ENCODE measurements around the gene MANSC4. TPM values are rescaled to one million over a fixed set of nuclear protein-coding genes. Genes with fewer than 3 reads are reported as not detected.

MANSC4 gene
- total and polyA plus RNA-seq, 2 experiments from 2014 or later, result not detected

DNA sequence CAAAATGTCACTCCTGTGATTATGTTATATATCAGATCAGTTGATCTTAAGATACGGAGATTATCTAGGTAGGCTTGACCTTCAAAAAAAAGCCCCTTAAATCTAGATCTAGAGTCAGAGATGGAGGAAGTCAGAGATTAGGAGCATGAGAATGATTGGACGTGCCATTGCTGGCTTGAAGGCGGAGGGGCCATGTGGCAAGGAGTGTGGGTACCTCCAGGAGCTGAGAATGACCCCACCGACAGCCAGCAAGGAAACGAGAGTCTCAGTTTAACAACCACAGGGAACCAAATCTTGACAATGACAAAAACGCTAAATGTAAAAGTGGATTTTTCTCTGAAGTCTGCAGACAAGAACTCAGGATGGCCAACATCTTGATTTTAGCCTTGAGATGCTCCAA is 32.5 kb upstream of the MANSC4 start:
- TF ChIP-seq, protein P1, sequence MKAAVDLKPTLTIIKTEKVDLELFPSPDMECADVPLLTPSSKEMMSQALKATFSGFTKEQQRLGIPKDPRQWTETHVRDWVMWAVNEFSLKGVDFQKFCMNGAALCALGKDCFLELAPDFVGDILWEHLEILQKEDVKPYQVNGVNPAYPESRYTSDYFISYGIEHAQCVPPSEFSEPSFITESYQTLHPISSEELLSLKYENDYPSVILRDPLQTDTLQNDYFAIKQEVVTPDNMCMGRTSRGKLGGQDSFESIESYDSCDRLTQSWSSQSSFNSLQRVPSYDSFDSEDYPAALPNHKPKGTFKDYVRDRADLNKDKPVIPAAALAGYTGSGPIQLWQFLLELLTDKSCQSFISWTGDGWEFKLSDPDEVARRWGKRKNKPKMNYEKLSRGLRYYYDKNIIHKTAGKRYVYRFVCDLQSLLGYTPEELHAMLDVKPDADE (IDR thresholded peaks at IDR 0.05), result no peak
- TF ChIP-seq EZH2 (IDR thresholded peaks at IDR 0.05; ENCODE audit: low read depth, unreplicated experiment) (no peak), ZNF331 (CRISPR knock-in tag; IDR thresholded peaks at IDR 0.05; ENCODE audit: low read depth) (no peak)
- TF ChIP-seq, protein P2, sequence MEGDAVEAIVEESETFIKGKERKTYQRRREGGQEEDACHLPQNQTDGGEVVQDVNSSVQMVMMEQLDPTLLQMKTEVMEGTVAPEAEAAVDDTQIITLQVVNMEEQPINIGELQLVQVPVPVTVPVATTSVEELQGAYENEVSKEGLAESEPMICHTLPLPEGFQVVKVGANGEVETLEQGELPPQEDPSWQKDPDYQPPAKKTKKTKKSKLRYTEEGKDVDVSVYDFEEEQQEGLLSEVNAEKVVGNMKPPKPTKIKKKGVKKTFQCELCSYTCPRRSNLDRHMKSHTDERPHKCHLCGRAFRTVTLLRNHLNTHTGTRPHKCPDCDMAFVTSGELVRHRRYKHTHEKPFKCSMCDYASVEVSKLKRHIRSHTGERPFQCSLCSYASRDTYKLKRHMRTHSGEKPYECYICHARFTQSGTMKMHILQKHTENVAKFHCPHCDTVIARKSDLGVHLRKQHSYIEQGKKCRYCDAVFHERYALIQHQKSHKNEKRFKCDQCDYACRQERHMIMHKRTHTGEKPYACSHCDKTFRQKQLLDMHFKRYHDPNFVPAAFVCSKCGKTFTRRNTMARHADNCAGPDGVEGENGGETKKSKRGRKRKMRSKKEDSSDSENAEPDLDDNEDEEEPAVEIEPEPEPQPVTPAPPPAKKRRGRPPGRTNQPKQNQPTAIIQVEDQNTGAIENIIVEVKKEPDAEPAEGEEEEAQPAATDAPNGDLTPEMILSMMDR (conservative IDR thresholded peaks at IDR 0.05; ENCODE audit: low read depth in 2 of 2), result no peak
- no peak for ATAC-seq
- Histone ChIP-seq H3K27me3 (ENCODE audit: insufficient read depth) (no peaks in the 10 kb centered on the region), H3K4me2 (no peak overlapping the region), H3K4me1 (ENCODE audit: insufficient read depth) (no peaks in the 10 kb centered on the region), H3K79me2 (replicated peaks; ENCODE audit: insufficient read depth) (no peaks in the 10 kb centered on the region), H4K20me1 (replicated peaks; ENCODE audit: insufficient read depth) (no peaks in the 10 kb centered on the region), H3K36me3 (ENCODE audit: insufficient read depth) (no peaks in the 10 kb centered on the region), H3K4me3 (no peak overlapping the region), H3F3A (replicated peaks; ENCODE audit: low read depth) (no peaks in the 10 kb centered on the region), H3K27ac (ENCODE audit: low read depth) (no peak overlapping the region), H3K9me2 (ENCODE audit: insufficient read depth) (no peaks in the 10 kb centered on the region), H2AFZ (no peak overlapping the region)
- no peak overlapping the region for H3K27ac Mint-ChIP-seq
- H3K36me3 Mint-ChIP-seq (ENCODE audit: low read depth), result no peaks in the 10 kb centered on the region; the same call in 2 of the 3 replicates
- peaks cover 2% of the 10 kb centered on the region for H3K27me3 Mint-ChIP-seq (ENCODE audit: insufficient read depth, low read depth, poor library complexity)
- no peak overlapping the region for H3K4me3 Mint-ChIP-seq
- DNase-seq (ENCODE audit: low spot score), result no peak
- no peaks in the 10 kb centered on the region for H3K9me3 Mint-ChIP-seq
- H3K4me1 Mint-ChIP-seq, result no peaks in the 10 kb centered on the region; the same call in 1 of the 3 replicates

DNA sequence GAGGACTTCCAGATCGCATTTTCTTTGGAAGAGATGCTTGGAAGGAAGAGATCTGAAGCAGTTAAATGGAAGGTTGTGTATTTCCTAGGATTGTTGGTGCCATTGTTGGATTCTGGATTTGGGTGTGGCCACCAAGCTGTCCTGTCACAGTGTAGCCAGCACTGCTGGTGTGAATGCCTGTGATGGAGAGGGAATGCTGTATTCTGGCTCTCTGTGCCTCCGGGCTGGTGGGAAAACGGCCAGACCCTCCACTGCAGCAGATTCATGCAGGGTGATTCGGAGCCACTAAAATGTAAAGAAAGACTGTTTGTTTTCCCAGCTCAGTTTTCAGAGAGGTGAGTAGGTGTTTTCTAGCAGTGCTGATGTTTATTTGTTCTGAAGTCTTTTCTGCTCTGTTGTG is 30.7 kb upstream of the MANSC4 start:
- no peaks in the 10 kb centered on the region for H3K4me1 ChIP-seq (ENCODE audit: insufficient read depth)
- H3K4me1 Mint-ChIP-seq, result peaks cover 5% of the 10 kb centered on the region; the same call in 2 of the 3 replicates
- no peak overlapping the region for H3K4me3 ChIP-seq
- ATAC-seq, result no peak
- H3K27ac ChIP-seq (ENCODE audit: low read depth), result no peak overlapping the region
- H3F3A ChIP-seq (replicated peaks; ENCODE audit: low read depth), result no peaks in the 10 kb centered on the region
- no peaks in the 10 kb centered on the region for H3K27me3 ChIP-seq (ENCODE audit: insufficient read depth)
- H3K79me2 ChIP-seq (replicated peaks; ENCODE audit: insufficient read depth), result no peaks in the 10 kb centered on the region
- no peaks in the 10 kb centered on the region for H4K20me1 ChIP-seq (replicated peaks; ENCODE audit: insufficient read depth)
- peak overlapping the region; percentile 66; the same call in 1 of the 2 replicates for H2AFZ ChIP-seq
- H3K4me2 ChIP-seq, result no peak overlapping the region
- no peaks in the 10 kb centered on the region for H3K9me3 Mint-ChIP-seq
- H3K27me3 Mint-ChIP-seq (ENCODE audit: insufficient read depth, low read depth, poor library complexity), result peaks cover 2% of the 10 kb centered on the region
- no peaks in the 10 kb centered on the region for H3K9me2 ChIP-seq (ENCODE audit: insufficient read depth)
- TF ChIP-seq ZNF114 (CRISPR knock-in tag; IDR thresholded peaks at IDR 0.05), result no peak
- no peak for TF ChIP-seq EZH2 (IDR thresholded peaks at IDR 0.05; ENCODE audit: low read depth, unreplicated experiment)
- TF ChIP-seq, protein P3, sequence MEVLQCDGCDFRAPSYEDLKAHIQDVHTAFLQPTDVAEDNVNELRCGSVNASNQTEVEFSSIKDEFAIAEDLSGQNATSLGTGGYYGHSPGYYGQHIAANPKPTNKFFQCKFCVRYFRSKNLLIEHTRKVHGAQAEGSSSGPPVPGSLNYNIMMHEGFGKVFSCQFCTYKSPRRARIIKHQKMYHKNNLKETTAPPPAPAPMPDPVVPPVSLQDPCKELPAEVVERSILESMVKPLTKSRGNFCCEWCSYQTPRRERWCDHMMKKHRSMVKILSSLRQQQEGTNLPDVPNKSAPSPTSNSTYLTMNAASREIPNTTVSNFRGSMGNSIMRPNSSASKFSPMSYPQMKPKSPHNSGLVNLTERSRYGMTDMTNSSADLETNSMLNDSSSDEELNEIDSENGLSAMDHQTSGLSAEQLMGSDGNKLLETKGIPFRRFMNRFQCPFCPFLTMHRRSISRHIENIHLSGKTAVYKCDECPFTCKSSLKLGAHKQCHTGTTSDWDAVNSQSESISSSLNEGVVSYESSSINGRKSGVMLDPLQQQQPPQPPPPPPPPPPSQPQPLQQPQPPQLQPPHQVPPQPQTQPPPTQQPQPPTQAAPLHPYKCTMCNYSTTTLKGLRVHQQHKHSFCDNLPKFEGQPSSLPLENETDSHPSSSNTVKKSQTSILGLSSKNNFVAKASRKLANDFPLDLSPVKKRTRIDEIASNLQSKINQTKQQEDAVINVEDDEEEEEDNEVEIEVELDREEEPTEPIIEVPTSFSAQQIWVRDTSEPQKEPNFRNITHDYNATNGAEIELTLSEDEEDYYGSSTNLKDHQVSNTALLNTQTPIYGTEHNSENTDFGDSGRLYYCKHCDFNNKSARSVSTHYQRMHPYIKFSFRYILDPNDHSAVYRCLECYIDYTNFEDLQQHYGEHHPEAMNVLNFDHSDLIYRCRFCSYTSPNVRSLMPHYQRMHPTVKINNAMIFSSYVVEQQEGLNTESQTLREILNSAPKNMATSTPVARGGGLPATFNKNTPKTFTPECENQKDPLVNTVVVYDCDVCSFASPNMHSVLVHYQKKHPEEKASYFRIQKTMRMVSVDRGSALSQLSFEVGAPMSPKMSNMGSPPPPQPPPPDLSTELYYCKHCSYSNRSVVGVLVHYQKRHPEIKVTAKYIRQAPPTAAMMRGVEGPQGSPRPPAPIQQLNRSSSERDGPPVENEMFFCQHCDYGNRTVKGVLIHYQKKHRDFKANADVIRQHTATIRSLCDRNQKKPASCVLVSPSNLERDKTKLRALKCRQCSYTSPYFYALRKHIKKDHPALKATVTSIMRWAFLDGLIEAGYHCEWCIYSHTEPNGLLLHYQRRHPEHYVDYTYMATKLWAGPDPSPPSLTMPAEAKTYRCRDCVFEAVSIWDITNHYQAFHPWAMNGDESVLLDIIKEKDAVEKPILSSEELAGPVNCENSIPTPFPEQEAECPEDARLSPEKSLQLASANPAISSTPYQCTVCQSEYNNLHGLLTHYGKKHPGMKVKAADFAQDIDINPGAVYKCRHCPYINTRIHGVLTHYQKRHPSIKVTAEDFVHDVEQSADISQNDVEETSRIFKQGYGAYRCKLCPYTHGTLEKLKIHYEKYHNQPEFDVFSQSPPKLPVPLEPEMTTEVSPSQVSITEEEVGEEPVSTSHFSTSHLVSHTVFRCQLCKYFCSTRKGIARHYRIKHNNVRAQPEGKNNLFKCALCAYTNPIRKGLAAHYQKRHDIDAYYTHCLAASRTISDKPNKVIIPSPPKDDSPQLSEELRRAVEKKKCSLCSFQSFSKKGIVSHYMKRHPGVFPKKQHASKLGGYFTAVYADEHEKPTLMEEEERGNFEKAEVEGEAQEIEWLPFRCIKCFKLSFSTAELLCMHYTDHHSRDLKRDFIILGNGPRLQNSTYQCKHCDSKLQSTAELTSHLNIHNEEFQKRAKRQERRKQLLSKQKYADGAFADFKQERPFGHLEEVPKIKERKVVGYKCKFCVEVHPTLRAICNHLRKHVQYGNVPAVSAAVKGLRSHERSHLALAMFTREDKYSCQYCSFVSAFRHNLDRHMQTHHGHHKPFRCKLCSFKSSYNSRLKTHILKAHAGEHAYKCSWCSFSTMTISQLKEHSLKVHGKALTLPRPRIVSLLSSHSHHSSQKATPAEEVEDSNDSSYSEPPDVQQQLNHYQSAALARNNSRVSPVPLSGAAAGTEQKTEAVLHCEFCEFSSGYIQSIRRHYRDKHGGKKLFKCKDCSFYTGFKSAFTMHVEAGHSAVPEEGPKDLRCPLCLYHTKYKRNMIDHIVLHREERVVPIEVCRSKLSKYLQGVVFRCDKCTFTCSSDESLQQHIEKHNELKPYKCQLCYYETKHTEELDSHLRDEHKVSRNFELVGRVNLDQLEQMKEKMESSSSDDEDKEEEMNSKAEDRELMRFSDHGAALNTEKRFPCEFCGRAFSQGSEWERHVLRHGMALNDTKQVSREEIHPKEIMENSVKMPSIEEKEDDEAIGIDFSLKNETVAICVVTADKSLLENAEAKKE (CRISPR knock-in tag; IDR thresholded peaks at IDR 0.05), result no peak
- TF ChIP-seq ZNF331 (CRISPR knock-in tag; IDR thresholded peaks at IDR 0.05; ENCODE audit: low read depth), result no peak
- TF ChIP-seq CREB1 (CRISPR knock-in tag; IDR thresholded peaks at IDR 0.05; ENCODE audit: low read depth), result no peak
- no peak for TF ChIP-seq STAT1 (IDR thresholded peaks at IDR 0.05; ENCODE audit: unreplicated experiment)
- TF ChIP-seq, protein P4, sequence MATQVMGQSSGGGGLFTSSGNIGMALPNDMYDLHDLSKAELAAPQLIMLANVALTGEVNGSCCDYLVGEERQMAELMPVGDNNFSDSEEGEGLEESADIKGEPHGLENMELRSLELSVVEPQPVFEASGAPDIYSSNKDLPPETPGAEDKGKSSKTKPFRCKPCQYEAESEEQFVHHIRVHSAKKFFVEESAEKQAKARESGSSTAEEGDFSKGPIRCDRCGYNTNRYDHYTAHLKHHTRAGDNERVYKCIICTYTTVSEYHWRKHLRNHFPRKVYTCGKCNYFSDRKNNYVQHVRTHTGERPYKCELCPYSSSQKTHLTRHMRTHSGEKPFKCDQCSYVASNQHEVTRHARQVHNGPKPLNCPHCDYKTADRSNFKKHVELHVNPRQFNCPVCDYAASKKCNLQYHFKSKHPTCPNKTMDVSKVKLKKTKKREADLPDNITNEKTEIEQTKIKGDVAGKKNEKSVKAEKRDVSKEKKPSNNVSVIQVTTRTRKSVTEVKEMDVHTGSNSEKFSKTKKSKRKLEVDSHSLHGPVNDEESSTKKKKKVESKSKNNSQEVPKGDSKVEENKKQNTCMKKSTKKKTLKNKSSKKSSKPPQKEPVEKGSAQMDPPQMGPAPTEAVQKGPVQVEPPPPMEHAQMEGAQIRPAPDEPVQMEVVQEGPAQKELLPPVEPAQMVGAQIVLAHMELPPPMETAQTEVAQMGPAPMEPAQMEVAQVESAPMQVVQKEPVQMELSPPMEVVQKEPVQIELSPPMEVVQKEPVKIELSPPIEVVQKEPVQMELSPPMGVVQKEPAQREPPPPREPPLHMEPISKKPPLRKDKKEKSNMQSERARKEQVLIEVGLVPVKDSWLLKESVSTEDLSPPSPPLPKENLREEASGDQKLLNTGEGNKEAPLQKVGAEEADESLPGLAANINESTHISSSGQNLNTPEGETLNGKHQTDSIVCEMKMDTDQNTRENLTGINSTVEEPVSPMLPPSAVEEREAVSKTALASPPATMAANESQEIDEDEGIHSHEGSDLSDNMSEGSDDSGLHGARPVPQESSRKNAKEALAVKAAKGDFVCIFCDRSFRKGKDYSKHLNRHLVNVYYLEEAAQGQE (IDR thresholded peaks at IDR 0.05; ENCODE audit: unreplicated experiment), result no peak
- no peak overlapping the region for H3K27ac Mint-ChIP-seq
- H3K36me3 ChIP-seq (ENCODE audit: insufficient read depth), result no peaks in the 10 kb centered on the region
- DNase-seq (ENCODE audit: low spot score), result no peak
- no peaks in the 10 kb centered on the region; the same call in 2 of the 3 replicates for H3K36me3 Mint-ChIP-seq (ENCODE audit: low read depth)
- H3K4me3 Mint-ChIP-seq, result no peak overlapping the region
